ENCODE results near the gene TMEM63A. TPM values are rescaled to one million over a fixed set of nuclear protein-coding genes. Genes with fewer than 3 reads are reported as not detected.
"Not testable (repeated sequence)": the region's sequence is repeated elsewhere in the genome, so short reads cannot be mapped to it uniquely, and the experiment has no call there.

TMEM63A gene
- total and polyA plus RNA-seq, 10 donors, result 15.0 to 143 (median 109) TPM

DNA sequence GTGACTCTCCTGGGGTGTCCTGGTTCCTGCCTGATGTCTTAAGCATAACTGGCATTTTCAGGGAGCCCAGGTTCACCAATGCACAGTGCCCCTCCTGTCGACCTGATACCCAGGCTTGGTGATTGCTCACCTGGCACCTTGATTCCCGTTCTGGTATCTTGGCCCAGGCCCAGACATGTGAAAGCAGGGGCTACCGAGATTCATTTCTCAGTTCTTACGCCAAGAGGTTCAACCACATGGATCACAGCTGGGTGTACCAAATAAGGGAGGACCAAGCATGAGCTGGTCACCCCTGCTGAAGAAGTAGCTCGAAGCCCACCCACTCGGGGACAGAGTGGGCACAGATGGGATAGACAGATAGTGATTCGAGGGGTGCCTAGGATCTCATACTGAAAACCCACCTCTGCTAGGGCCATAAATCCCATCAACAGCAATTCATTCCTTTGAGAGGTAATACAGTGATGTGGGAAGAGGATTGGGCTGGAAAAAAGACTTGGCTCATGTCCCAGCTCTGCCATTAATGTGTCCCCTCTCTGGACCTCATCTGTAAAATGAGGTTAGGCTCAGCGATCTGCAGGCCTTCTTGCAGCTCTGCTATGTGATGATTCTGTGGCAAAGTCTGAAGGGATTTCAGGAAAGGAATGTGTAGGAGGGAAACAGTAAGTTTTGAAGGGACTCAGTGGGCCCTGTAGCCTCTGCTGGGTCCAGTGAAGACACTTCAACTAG lies 69.5 kb downstream of the TMEM63A start:
- H3K4me1 ChIP-seq, result peaks cover 34 to 84% (median 73%) of the 10 kb centered on the region in 6 donors
- intact Hi-C loops (cut with DNase I; ENCODE audit: low total_unique reads), result no loop called here
- WGBS, 5 donors, result 76 to 89% (median 83%) methylated on average over 8 of the region's 8 CpGs
- H3K4me3 ChIP-seq, result peak overlapping the region in 1 of 8 donors; percentile 85
- H3K9me3 ChIP-seq, result no peaks in the 10 kb centered on the region
- no peak for DNase-seq
- TF ChIP-seq, protein P1, sequence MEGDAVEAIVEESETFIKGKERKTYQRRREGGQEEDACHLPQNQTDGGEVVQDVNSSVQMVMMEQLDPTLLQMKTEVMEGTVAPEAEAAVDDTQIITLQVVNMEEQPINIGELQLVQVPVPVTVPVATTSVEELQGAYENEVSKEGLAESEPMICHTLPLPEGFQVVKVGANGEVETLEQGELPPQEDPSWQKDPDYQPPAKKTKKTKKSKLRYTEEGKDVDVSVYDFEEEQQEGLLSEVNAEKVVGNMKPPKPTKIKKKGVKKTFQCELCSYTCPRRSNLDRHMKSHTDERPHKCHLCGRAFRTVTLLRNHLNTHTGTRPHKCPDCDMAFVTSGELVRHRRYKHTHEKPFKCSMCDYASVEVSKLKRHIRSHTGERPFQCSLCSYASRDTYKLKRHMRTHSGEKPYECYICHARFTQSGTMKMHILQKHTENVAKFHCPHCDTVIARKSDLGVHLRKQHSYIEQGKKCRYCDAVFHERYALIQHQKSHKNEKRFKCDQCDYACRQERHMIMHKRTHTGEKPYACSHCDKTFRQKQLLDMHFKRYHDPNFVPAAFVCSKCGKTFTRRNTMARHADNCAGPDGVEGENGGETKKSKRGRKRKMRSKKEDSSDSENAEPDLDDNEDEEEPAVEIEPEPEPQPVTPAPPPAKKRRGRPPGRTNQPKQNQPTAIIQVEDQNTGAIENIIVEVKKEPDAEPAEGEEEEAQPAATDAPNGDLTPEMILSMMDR (IDR thresholded peaks at IDR 0.05 in 8 of 11, conservative IDR thresholded peaks at IDR 0.05 in 3 of 11), result no peak
- TF ChIP-seq POLR2A (IDR thresholded peaks at IDR 0.05) (no peak), POLR2AphosphoS5 (IDR thresholded peaks at IDR 0.05) (no peak)
- peak overlapping the region; percentile 39 to 90 (median 85) for H3K27ac ChIP-seq
- peaks cover 0 to 15% (median 0%) of the 10 kb centered on the region in 7 donors for H3K27me3 ChIP-seq (replicated peaks in 1 of 7)
- no peaks in the 10 kb centered on the region for H3K36me3 ChIP-seq

DNA sequence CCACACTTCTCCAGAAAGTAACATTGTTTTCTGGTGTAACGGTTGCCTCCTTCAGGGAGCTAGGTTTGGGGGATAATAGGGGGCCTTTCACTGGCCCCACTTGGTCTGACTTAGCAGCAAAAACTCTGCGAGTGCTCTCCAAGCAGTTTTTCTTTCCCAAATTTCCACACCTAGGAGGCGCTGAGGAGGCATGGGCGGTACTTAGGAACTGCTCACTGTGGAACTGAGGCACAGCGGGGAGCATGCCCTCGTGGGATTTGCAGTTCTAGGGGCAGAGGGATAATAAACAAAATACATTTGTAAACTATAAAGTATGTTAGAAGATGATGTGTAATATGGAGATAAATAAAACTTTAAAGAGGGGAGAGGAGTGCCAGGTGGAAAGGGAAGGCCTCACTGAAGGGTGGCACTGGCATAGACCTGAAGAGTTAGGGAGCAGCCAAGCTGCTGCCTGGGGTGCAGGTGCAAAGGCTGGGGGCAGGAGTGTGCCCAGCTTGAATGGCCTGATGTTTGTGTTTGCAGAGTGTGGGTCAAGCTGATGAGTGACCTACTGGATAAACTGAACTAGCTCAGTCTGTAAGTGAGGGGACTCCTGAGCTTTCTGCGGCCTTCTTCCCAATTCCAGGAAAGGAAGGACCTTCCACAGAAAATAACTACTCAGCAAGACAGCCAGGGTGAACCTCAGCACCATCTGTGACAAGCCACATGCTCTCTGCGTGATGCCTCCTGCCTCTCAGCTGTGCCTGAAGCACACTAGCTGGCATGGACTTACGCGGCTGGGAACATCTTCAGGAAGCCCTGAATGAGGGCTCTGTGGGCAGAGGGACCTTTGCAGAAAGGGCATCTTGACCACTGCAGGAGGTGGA lies 70.3 kb downstream of the TMEM63A start:
- intact Hi-C loops (cut with DNase I; ENCODE audit: low total_unique reads), result no loop called here
- H3K4me3 ChIP-seq, result peak overlapping the region in 6 of 8 donors; percentile 52 to 85 (median 58)
- no peak for DNase-seq
- peaks cover 29 to 76% (median 65%) of the 10 kb centered on the region in 6 donors for H3K4me1 ChIP-seq
- H3K36me3 ChIP-seq, result no peaks in the 10 kb centered on the region
- TF ChIP-seq POLR2A (IDR thresholded peaks at IDR 0.05), result no peak
- TF ChIP-seq, protein P1 (IDR thresholded peaks at IDR 0.05 in 8 of 11, conservative IDR thresholded peaks at IDR 0.05 in 3 of 11), result no peak
- no peak for TF ChIP-seq POLR2AphosphoS5 (IDR thresholded peaks at IDR 0.05)
- H3K27ac ChIP-seq, result peak overlapping the region in 6 of 8 donors; percentile 43 to 90 (median 86)
- peaks cover 0 to 15% (median 0%) of the 10 kb centered on the region in 7 donors for H3K27me3 ChIP-seq (replicated peaks in 1 of 7)
- WGBS, 5 donors, result 74 to 84% (median 78%) methylated on average over 10 of the region's 10 CpGs
- H3K9me3 ChIP-seq, result no peaks in the 10 kb centered on the region

DNA sequence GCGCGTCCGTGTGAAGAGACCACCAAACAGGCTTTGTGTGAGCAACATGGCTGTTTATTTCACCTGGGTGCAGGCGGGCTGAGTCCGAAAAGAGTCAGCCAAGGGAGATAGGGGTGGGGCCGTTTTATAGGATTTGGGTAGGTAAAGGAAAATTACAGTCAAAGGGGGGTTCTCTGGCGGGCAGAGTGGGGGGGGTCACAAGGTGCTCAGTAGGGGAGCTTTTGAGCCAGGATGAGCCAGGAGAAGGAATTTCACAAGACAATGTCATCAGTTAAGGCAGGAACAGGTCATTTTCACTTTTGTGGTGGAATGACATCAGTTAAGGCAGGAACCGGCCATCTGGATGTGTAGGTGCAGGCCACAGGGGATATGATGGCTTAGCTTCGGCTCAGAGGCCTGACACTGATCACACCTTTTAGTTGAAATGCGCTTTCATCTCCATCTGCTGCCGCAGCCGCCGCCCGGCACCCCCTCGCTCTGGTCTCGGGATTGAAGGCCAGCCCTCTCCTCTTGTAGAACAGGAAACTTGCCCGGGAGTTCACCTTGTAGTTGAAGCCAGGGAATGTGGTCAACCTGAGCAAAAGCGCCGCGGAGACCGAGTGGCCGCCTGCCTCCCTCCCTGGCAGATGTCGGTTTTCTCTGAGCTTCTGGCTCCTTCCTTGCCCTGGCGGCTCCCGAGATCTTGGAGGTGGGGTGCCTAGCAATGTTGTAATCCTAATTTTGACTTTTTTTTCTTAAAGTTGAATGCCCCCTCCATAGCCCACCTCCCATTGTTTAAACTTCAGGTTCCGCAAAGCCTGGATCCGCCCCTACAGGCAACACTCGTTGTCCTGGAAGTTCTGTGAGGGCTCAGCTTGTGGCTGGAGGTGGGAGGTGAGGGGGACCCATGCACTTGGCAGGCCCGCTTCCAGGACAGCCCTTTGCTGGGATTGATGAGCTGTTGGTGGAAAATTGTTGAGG lies 71.3 kb downstream of the TMEM63A start:
- Histone ChIP-seq H3K4me3 (peak overlapping the region; percentile 46 to 85 (median 58)), H3K4me1 (peaks cover 23 to 66% (median 55%) of the 10 kb centered on the region in 6 donors), H3K27ac (peak overlapping the region in 7 of 8 donors; percentile 58 to 90 (median 83)), H3K27me3 (replicated peaks in 1 of 7) (peaks cover 0 to 15% (median 0%) of the 10 kb centered on the region in 7 donors)
- H3K36me3 ChIP-seq; DNase-seq; intact Hi-C loops (cut with DNase I; ENCODE audit: low total_unique reads); H3K9me3 ChIP-seq: not testable (repeated sequence)
- 20 to 28% (median 23%) methylated on average over 28 to 29 of the region's 29 CpGs for WGBS, 5 donors
- peak in 1 of 3 donors; percentile 33 for TF ChIP-seq POLR2AphosphoS5 (IDR thresholded peaks at IDR 0.05)

All from spleen (tissue), 11 donors.